K562 (cell line): ENCODE results near the gene CCDC183. TPM values are rescaled to one million over a fixed set of nuclear protein-coding genes. Genes with fewer than 3 reads are reported as not detected.

ENCODE experiments used
- ID3 ChIP-seq, 2 experiments: fragments of 250-450 bp in 1 of 2; fragments of 450-650 bp in 1 of 2; sonication (Bioruptor Pico) in 1 of 2; IDR thresholded peaks; 2 replicates each; pipeline versions ENCODE4 v1.6.1 to v1.8.0; 2016 to 2021; ENCODE audit warnings: mild to moderate bottlenecking in 2 of 2, moderate library complexity in 2 of 2, missing compliant biosample characterization in 1 of 2, missing genetic modification characterization in 1 of 2
- LCOR ChIP-seq: sonication (generic); formaldehyde crosslinking; IDR thresholded peaks from 2 replicates; pipeline ENCODE4 v1.8.0; 2022; ENCODE audit warnings: mild to moderate bottlenecking, missing genetic modification reagents
- MGA ChIP-seq: fragments of 450-650 bp; IDR thresholded peaks from 2 replicates; pipeline ENCODE4 v1.6.1; 2016; ENCODE audit warnings: mild to moderate bottlenecking, moderate library complexity
- MIER1 ChIP-seq: fragments of 450-650 bp; IDR thresholded peaks from 2 replicates; pipeline ENCODE4 v1.6.1; 2016; ENCODE audit warnings: antibody characterized with exemption, mild to moderate bottlenecking, low read depth
- NFYB ChIP-seq: IDR thresholded peaks from 2 replicates; pipeline ENCODE4 v1.6.1; 2011; ENCODE audit warnings: mild to moderate bottlenecking, moderate library complexity; ENCODE audit not compliant: insufficient read length; ENCODE audit errors: extremely low read depth
- POLR2B ChIP-seq: fragments of 450-650 bp; IDR thresholded peaks from 2 replicates; pipeline ENCODE4 v1.6.1; 2018; ENCODE audit warnings: low read depth; ENCODE audit not compliant: partially characterized antibody
- RB1 ChIP-seq: fragments of 450-650 bp; IDR thresholded peaks from 2 replicates; pipeline ENCODE4 v1.6.1; 2017; ENCODE audit warnings: low read depth, mild to moderate bottlenecking
- RBM14 ChIP-seq: fragments of 200-400 bp; formaldehyde crosslinking; IDR thresholded peaks from 2 replicates; pipeline ENCODE4 v1.6.1; 2018; ENCODE audit warnings: low read depth, mild to moderate bottlenecking, low read length, moderate library complexity, borderline replicate concordance; ENCODE audit not compliant: insufficient read depth
- SMAD4 ChIP-seq: fragments of 250-450 bp; sonication (Bioruptor Pico); conservative IDR thresholded peaks from 2 replicates; pipeline ENCODE4 v1.8.0; 2021; ENCODE audit warnings: inconsistent platforms, mild to moderate bottlenecking, moderate library complexity
- TCFL5 ChIP-seq: fragments of 250-450 bp; sonication (Bioruptor Pico); conservative IDR thresholded peaks from 2 replicates; pipeline ENCODE4 v1.6.1; 2021; ENCODE audit warnings: mild to moderate bottlenecking, moderate library complexity, matching md5 sums
- ZNF384 ChIP-seq: IDR thresholded peaks from 2 replicates; pipeline ENCODE4 v1.6.1; 2012; ENCODE audit warnings: low read depth, low read length, improper control_type of control experiment
- ZNF511 ChIP-seq: sonication (generic); formaldehyde crosslinking; IDR thresholded peaks from 2 replicates; pipeline ENCODE4 v1.8.0; 2022; ENCODE audit warnings: mild to moderate bottlenecking, missing genetic modification reagents
- polyA plus RNA-seq, 8 experiments: library from polyadenylated mRNA; depleted of rRNA in 4 of 8; stranded (reverse) in 5 of 8; unstranded in 3 of 8; fragments of >200 nt; fragmentation: Nextera tagmentation in 2 of 8; fragmentation: Illumina TruSeq in 1 of 8; extraction: Ambion mirVana in 2 of 8; extraction: Trizol in 1 of 8; gene quantifications; 2 replicates each; pipeline versions ENCODE4 v1.2.1 to v1.2.3, GENCODE V29; 2011 to 2014; ENCODE audit warnings: inconsistent platforms in 1 of 8, missing spikeins in 1 of 8
- total RNA-seq, 7 experiments: library from RNA; depleted of rRNA in 6 of 7; stranded (reverse); fragments of >200 nt in 6 of 7; fragmentation: Illumina TruSeq in 2 of 7; extraction: Trizol in 2 of 7; gene quantifications; 2 replicates each; pipeline versions ENCODE4 v1.2.1 to v1.2.3, GENCODE V29; 2011 to 2021; ENCODE audit warnings: low replicate concordance in 1 of 7

Gene CCDC183
- total and polyA plus RNA-seq, 9 of the 15 experiments (the other 6 are each of a cell fraction or from before 2014, with no cell fraction given) = 0.21 to 0.60 (median 0.29) TPM; not detected in 4

GRCh38 chr9:136791516-136792276, 4.4 kb upstream of the CCDC183 start (continued):
- no peak for TF ChIP-seq ID3 (CRISPR knock-in tag; IDR thresholded peaks at IDR 0.05)
- no peak for TF ChIP-seq ID3 (tag; IDR thresholded peaks at IDR 0.05)
- TF ChIP-seq RBM14 = 0 out of 2 replicates have a peak, but pooled peaks have one; percentile 74
- no peak for TF ChIP-seq POLR2B
- TF ChIP-seq SMAD4 (CRISPR knock-in tag) = no peak
- TF ChIP-seq ZNF511 (CRISPR knock-in tag) = peak; percentile 87
- TF ChIP-seq LCOR (CRISPR knock-in tag) = peak; percentile 21; the same call in 1 of the 2 replicates
- no peak for TF ChIP-seq ZNF384
- TF ChIP-seq RB1 = peak; percentile 82
- no peak for TF ChIP-seq TCFL5 (CRISPR knock-in tag)
- TF ChIP-seq NFYB = no peak
- no peak for TF ChIP-seq MIER1
- peak; percentile 53 for TF ChIP-seq MGA
